Ishikawa (cell line): Measurements from ENCODE around the gene ATAD3B.

Source experiments
- MAX ChIP-seq: IDR thresholded peaks from 2 replicates; pipeline ENCODE4 v1.6.1; 2012
- YY1 ChIP-seq: IDR thresholded peaks from 2 replicates; pipeline ENCODE4 v1.6.1; 2012; ENCODE audit warnings: low read depth

- peak; percentile 85 for TF ChIP-seq MAX
- TF ChIP-seq YY1: no peak
Observed at GRCh38 chr1:1471389-1472052, at the start of gene ATAD3B.
